GM13977 (cell line): Measurements from ENCODE around the gene CCDC57.

ENCODE experiments used
- DNase-seq: peaks from one replicate; pipeline ENCODE4 v3.0.0; 2012; ENCODE audit warnings: low spot score
- in situ Hi-C: fragments of 300-500 bp; cut with MboI; formaldehyde crosslinking; loops from one replicate; pipeline ENCODE4 v1.12.0; 2022; ENCODE audit warnings: low sequenced_read_pairs, low pct_unique_long_range_greater_than_20kb, mixed read lengths, inconsistent platforms; ENCODE audit not compliant: unreplicated experiment
- TF ChIP-seq, protein P1 (sequence below): IDR thresholded peaks from 2 replicates; pipeline ENCODE4 v1.5.1; 2012; ENCODE audit warnings: mild to moderate bottlenecking, control low read depth; ENCODE audit not compliant: insufficient read depth; ENCODE audit errors: extremely low read depth, missing control alignments

CCDC57 gene

GRCh38 chr17:82151106-82151957, 61.3 kb downstream of the CCDC57 start:
- no peak for DNase-seq
- in situ Hi-C loops = no loop called here
- TF ChIP-seq, protein P1, sequence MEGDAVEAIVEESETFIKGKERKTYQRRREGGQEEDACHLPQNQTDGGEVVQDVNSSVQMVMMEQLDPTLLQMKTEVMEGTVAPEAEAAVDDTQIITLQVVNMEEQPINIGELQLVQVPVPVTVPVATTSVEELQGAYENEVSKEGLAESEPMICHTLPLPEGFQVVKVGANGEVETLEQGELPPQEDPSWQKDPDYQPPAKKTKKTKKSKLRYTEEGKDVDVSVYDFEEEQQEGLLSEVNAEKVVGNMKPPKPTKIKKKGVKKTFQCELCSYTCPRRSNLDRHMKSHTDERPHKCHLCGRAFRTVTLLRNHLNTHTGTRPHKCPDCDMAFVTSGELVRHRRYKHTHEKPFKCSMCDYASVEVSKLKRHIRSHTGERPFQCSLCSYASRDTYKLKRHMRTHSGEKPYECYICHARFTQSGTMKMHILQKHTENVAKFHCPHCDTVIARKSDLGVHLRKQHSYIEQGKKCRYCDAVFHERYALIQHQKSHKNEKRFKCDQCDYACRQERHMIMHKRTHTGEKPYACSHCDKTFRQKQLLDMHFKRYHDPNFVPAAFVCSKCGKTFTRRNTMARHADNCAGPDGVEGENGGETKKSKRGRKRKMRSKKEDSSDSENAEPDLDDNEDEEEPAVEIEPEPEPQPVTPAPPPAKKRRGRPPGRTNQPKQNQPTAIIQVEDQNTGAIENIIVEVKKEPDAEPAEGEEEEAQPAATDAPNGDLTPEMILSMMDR = no peak

GRCh38 chr17:82149401-82150099, 63.1 kb downstream of the CCDC57 start:
- no peak for DNase-seq
- in situ Hi-C loops = no loop called here
- TF ChIP-seq, protein P1 = no peak

GRCh38 chr17:82148997-82149396, 63.6 kb downstream of the CCDC57 start:
- in situ Hi-C loops = no loop called here
- DNase-seq = no peak
- TF ChIP-seq, protein P1 = no peak

DNA sequence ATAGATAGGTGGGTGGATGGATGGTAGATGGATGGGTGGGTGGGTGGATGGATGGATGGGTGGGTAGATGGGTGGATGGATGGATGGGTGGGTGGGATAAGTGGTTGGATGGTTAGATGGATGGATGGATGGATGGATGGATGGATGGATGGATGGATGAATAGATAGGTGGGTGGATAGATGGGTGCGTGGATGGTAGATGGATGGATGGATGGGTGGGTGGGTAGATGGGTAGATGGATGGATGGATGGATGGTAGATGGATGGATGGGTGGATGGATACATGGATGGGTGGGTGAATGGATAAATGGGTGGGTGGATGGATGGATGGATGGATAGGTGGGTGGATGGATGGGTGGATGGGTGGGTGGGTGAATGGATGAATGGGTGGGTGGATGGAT, 64.6 kb downstream of the CCDC57 start:
- DNase-seq = no peak
- in situ Hi-C loops = no loop called here
- TF ChIP-seq, protein P1 = no peak

- in situ Hi-C loops = no loop called here
- TF ChIP-seq, protein P1 = no peak
- DNase-seq = no peak
These were observed 65.7 kb downstream of the CCDC57 start for GRCh38 chr17:82146663-82147654.
